Measurements from ENCODE around the gene ARF1. TPM values are rescaled to one million over a fixed set of nuclear protein-coding genes. Genes with fewer than 3 reads are reported as not detected.

The ARF1 gene
- polyA plus RNA-seq, 3 donors, result 289 to 357 (median 319) TPM

Other genes with a start within 250 kb of the ARF1 start
- gene WNT9A, start 134.8 kb upstream of the ARF1 start, polyA plus RNA-seq, result 1 to 10 TPM; 1.2 to 3.4 (median 2.5) TPM
- gene WNT3A, start 75.7 kb upstream of the ARF1 start, polyA plus RNA-seq, result under 1 TPM in 1 of 3 donors, not detected in 2; 0.03 TPM
- gene C1orf35, start 20.6 kb downstream of the ARF1 start, polyA plus RNA-seq, result 10 to 100 TPM; 10.0 to 12.7 (median 12.6) TPM
- gene MRPL55, start 26.6 kb downstream of the ARF1 start, polyA plus RNA-seq, result 10 to 100 TPM; 45.7 to 92.6 (median 64.4) TPM
- 100 to 1,000 TPM; 266 to 552 (median 517) TPM for gene GUK1, start 57.6 kb downstream of the ARF1 start, polyA plus RNA-seq
- 1 to 10 TPM in 2 of 3 donors, under 1 TPM in 1; 0.29 to 5.3 (median 2.0) TPM for gene GJC2, start 67.2 kb downstream of the ARF1 start, polyA plus RNA-seq
- 1 to 10 TPM; 5.2 to 7.4 (median 7.0) TPM for gene IBA57, start 83.1 kb downstream of the ARF1 start, polyA plus RNA-seq
- gene OBSCN, start 125.3 kb downstream of the ARF1 start, polyA plus RNA-seq, result 1 to 10 TPM; 3.0 to 7.9 (median 3.2) TPM

All from adipose tissue (tissue), 3 donors.